NCI-H146 (cell line): ENCODE measurements around the gene TRAF3IP3.
"Not testable (repeated sequence)": the region's sequence is repeated elsewhere in the genome, so short reads cannot be mapped to it uniquely, and the experiment has no call there.

Experiments
- DNase-seq: peaks from one replicate; lab custom pipeline; 2025; lab: John Stamatoyannopoulos, UW

TRAF3IP3 gene

DNA sequence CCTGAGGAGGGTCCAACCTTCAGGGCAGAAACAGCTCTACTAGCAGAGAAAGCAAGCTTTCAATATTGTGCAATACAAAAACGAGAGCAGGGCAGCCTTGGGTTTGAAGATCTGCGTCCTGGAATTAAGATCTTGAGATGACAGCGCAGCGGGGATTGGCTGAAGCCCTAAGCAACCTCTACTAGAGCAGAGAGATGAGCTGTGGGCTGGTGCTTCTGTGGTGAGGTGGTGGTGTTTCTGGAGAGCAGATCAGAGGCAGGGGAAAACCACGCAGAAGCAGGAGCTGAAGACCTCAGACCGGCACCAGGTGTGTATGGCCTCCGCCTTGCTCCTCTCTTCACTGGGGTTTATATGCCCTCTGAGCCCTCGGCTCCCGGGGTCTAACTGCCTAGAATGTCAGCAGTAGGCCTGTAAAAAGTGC, 12.5 kb downstream of the TRAF3IP3 start:
- DNase-seq = no peak

DNA sequence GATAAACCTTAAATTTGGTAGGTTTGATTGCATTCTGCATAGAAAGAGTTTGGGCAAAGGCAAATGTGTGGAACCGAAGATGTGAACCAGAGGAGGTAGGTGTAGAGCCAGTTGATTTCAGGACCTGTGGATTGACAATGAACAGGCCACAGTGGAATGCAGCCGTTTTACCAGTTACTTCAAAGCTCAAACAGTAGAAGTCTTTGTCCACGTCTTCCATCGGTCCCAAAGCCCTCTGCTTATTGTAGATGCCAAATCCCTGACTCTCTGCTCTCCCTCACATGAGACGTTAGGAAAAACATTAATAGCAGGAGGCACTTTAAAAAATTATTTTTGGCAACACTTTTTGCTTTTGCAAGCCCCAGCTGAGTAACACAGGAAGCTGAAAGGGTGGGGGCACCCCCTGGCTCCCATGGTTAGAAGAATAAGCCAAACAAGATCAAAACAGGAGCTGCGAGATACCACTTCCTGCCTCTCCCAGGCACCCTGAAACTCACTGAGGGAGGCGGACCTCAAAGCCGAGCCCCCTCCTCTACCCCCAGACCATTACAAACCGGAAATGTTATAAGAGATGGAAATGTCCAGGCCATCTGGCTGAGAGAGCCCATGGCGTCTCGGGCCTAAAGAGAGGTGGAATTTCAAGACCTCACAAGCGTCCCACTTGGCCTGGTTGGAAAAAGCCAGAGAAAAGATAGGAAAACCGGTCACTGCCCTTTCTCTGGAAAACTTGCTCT, 13.5 kb downstream of the TRAF3IP3 start:
- no peak for DNase-seq

DNA sequence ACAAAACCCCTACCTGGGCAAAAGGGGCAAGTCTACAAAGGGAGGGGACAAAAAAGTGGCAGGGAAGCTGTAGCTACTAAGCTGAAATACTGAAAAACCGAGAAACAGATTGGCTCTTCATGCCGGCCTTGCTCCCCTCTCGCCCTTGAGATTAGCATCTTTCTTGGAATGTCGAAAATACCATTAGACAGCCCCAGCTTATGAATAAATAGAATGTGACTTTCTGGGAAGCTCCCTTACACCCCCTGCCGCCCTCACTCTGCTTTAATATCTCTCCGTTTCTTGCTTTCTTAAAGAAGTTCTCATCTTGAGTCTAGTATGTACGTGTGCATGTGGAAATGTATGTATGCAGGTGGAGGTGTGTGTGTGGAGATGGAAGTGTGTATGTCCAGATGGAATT, 14.1 kb downstream of the TRAF3IP3 start:
- no peak for DNase-seq

DNA sequence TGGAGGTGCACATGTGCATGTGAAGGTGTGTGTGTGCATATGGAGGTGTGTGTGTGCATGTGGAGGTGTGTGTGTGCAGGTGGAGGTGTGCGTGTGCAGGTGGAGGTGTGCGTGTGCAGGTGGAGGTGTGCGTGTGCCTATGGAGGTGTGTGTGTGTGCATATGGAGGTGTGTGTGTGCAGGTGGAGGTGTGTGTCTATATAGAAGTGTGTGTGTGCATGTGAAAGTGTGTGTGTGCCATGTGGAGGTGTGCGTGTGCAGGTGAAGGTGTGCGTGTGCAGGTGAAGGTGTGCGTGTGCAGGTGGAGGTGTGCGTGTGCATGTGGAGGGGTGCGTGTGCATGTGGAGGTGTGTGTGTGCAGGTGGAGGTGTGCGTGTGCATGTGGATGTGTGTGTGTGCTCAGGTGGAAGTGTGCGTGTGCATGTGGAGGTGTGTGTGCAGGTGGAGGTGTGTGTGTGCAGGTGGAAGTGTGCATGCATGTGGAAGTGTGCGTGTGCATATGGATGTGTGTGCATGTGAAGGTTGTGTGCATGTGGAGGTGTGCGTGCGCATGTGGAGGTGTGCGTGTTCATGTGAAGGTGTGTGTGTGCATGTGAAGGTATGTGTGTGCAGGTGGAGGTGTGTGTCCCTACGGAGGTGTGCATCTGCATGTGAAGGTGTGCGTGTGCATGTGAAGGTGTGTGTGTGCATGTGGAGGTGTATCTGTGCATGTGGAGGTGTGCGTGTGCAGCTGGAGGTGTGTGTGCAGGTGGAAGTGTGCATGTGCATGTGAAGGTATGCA, 15.0 kb downstream of the TRAF3IP3 start:
- no peak for DNase-seq

DNA sequence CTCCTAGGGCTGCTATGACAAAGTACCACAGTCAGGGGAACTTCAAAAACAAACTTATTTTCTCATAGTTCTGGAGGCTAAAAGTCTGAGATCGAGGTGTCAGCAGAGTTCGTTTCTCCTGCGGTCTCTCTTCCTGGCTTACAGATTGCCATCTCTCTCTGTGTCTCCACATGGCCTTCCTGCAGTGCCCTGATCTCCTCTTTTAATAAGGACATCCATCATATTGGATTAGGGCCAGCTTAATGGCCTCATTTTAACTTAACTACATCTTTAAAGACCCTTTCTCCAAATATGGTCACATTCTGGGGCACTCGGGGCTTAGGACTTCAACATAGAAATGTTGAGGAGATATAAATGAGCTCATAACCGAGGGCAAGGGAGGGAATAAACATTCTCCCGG, 16.3 kb downstream of the TRAF3IP3 start:
- no peak for DNase-seq

DNA sequence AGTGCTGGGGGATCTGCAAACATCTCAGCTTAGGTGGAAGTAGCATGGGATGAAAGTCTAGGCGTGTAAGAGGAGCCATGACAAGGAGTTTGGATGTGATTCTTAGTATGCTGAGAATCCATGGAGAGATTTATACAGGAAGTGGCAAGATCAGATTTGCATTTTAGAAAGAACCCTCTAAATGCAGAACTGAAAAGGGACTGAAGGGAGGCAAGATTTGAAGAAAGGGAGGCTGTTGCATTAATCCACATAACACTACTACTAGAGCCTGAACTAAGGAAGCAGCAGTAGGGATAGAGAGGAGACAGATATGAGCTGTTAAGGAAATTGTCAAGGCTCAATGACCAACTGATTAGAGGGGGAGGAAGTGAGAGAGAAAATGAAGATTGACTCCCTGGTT, 18.7 kb downstream of the TRAF3IP3 start:
- no peak for DNase-seq

DNA sequence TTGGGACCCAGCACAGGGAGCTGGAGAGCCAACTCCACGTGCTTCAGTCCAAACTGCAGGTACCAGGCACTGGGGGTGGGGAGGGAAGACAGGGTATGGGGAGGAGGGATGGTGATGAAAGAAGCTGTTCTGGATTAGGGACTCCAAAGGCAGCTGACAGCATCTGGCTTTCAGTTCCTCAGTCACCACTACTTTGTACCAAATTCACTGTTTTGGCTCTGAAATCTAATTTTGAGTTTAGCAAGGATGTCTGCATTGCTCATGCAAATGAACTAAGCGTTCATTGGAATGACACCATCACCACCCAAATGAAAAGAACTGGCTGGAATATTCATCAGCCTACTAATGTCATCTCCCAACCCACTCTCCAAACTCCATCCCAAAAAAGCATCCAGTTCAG, 19.8 kb downstream of the TRAF3IP3 start:
- DNase-seq = no peak

DNA sequence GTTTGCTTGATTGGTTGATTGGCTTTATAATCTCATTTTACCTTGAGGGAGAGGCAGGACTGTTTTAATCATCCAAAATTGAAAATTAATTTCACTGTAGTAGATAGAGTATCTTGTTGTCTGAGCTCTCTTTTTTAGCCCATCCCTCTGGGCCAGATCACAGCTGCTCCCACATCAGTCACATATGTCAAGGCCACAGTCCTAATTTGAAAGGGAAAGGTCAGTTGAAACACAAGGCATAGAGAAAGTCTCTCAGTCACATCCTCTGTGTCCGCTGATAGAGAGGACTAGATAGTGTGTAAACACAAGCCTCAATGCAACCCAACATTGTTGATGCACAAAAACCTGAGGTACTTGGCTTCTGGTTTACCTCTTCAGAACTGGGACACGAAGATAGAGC, 21.7 kb downstream of the TRAF3IP3 start:
- DNase-seq = no peak

DNA sequence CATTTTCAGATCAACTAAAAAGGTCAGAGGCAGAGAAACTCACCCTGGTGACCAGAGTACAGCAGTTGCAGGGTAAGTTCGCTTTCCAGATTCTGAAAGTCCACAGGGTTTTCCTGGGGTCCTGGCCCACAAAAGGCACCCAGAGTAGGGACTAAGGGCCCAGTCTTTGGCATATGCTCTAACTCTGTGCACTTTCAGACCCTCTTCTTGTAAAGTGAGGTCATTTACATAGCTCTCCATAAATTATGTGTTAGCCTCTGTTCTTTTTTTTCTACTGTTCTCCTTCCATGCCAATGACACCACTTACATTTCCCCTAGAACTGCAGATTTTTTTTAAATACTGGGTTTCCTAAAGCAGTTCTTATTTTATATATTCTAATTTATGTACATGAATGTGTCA, 22.2 kb downstream of the TRAF3IP3 start:
- no peak for DNase-seq

DNA sequence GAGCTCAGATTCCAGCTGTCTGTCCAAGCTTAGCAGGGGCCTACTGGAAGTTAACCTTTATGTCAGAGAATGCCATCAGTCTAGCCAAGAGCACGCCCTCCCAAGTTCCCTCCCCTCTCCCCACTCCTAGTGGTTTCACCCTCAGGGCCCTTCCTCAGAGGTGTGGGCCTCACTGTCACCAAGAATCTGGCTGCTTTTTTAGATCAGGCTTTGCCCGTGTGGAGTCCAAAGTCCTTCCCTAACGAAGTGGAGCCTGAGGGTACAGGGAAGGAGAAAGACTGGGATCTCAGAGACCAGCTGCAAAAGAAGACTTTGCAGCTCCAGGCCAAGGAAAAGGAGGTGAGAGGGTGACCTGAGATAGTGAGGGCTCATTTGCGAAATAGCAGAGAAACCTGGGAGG, 24.4 kb downstream of the TRAF3IP3 start:
- DNase-seq = no peak

DNA sequence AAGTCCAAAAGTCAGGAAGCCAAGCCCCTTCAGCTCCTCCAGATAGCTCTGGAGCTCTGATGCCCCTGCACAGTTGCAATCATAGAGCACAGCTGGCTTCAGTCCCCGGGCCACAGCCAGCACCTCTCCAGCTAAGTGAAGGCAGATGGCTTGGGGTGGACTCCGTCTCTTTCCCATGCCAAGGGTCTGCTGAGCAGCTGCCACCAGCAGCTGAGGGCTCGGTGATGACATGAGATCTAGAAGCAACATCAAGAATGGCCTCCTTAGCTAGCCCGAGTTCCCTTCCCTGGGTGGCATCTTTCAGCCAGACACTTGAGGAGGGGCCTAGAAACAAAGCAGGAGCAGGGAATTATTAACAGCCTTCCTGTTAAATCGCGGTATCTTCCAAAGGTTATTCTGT, 27.5 kb downstream of the TRAF3IP3 start:
- peak; percentile 12 for DNase-seq

DNA sequence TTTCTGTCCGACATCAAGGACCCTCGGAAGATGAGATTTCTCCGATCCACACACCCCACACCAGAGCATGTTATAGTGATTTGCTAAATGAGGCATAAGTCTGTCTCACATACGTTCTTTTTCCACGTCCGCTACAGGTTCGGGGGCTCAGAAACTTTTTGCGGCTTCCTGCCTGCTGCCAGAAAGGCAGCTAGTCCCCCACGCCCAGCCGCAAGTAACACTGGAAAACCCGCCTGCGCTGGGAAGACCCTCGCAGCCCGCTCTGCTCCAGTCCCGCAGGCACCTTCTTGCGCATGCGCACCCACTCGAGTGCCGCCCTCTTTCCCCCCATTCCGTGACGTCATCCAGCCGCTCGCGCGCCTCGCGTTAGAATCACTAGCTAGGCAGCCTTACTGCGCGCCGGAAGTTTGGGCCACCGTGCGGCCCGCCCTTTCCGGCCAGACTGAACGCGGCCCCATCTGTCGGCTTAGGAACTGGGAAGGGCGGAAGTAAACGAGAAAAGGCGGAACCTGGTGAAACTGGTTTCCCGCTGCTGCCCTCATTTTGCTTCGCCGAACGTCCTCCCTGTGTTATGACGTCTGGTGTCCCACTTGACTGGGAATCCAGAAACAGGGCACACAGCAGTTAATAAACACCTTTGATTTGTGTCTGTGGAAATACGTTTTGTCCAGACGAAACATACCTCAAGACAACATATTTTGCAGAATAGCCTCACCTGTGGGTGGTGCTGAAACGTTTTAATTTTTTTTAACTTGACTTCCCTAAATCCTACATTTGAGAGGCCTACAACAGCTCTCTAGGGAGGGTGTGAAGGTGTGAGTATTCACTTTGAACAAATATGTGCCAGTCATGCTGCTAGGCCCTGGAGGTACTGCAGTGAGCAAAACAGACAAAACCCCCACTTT, 28.7 kb downstream of the TRAF3IP3 start, which contains the start of gene C1orf74:
Gene C1orf74 (minus strand): TSS at position 295 of the 905 bp plus-strand sequence. CDS start 925 bp downstream, outside the sequence.
- peak; percentile 98 for DNase-seq

DNA sequence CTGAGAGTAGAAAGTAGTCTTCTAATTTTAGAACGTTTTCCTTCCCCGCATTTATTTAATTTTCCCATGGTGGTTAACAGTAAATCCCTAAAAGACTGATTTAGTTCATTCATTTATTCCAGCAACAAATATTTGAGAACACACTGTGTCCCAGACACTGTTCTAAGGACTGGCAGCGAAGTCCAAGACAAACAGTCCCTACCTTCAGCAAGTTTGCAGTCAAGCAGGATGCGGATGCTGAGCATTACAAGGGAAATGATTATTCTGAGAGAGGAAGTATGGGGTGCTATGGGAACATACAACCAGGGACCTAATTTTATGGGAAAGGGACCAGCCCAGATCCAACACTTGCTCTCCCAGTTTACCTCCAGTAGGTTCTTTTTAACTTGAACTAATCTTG, 29.7 kb downstream of the TRAF3IP3 start:
- no peak for DNase-seq

DNA sequence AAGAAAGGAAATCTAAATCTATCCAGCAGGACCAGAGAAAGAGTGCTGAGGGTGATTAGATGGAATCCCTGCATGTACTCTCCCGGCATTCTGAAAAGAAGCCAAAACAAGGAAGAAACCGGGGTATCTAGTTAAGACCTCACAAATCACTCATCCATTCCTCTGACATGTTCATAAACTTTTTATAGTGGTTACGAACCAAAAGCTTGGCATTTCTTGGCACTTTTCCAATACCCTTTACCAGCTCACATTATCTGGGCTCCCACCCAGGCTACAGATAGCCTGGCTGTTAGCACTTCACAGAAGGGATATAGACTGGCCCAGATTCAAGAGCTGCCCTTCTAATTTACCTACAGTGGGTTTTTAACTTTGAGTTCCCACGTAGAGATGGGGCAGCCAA, 30.3 kb downstream of the TRAF3IP3 start:
- DNase-seq = no peak

DNA sequence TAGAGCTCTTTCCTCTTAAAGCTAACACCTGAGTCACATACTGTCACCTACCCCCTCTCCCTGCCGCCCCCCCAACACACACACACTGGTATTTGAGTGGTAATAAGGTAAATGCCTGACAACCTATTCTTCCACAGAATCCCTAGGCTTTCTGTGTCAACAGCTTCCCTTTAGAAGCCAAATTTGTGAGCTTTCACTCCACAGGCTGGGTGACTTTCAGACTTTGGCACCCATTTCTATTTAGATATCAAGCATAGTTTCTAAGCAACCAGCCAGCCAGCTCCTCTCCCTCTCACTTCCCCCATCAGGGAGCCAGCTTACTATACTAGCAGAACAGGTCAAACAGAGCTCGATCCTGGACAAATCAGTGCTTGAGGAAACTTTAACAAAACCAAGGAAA, 31.7 kb downstream of the TRAF3IP3 start:
- no peak for DNase-seq

DNA sequence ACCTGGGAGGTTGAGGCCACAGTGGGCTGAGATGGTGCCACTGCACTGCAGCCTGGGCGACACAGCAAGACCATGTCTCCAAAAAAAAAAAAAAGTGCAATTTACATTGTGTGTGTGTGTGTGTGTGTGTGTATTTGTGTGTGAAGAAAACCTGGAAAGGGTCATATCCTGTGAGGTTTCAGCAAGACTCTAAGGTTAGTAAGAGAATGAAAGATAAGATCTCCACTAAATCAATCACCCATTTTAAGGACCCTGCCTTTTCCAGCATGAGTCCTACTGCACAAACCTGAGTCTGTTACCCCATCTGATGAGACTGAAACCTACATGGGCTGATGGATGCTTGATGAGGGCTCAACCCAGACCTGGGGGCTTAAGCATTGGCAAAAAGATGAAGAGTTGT, 33.4 kb downstream of the TRAF3IP3 start:
- DNase-seq = no peak

DNA sequence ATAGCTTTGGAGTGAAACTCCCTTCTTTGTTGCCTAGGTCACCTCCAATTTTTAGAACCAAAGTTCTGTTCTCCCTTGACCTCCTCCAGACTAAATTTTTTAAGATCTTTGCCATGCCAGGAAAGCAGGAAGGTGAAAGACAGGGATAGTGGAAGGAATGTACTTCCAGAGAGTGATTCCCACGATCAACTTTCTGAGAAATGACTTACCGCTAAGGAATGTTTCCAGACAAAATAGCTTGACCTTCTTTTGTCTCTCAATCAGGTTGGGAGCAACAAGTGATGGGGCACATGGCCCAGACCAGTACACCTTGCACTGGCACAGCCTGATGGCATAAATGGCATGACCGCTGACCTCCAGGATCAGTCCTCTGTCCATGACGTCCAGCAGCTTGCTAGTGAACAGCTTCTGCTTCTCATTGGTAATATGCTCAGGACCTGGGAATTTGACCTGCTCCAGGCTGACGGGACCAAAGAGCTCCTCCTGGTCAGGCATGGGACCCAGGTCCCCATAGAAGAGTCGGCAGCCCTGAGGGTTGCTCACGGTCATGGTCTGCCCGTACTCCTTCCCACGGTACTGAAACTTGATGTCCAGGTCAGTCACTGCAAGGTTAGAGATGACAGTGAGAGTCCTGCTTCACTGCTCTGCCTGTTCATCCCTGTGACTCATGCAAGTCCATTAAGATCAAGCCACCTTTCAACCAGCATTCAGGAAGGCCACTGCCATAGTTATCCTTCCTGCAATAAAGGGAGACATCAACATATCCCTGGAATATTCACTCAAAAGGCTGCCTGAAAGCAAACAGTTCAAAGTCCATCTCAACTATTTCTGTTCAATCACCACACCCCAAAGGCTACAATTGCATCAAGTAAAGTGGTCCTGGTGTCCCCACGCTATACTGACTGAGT, 34.7 kb downstream of the TRAF3IP3 start:
- no peak for DNase-seq

DNA sequence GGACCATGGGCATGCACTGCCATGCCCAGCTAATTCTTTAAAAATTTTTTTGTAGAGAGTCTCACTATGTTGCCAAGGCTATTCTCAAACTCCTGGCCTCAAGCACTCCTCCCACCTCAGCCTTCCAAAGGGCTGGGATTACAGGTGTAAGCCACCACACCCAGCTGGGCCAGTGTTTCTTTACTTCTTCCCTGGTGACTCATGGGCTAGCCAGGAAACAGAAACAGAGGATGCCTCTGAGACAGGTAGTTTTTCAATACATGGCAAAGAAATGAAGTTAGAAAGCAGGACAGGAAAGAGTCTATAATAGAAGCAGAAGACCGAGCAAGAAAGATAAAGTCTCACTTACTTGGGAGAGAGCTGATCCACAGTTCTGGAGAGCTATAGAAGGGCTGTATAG, 36.1 kb downstream of the TRAF3IP3 start:
- DNase-seq = no peak

DNA sequence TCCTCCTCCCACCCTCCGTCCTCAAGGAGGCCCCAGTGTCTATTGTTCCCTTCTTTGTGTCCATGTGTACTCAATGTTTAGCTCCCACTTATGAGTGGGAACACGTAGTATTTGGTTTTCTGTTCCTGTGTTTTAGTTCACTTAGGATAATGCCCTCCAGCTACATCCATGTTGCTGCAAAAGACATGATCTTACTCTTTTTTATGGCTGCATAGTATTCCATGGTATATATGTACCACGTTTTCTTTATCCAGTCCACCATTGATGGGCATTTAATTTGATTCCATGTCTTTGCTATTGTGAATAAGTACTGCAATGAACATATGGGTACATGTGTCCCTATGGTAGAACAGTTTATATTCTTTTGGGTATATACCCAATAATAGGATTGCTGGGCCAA, 37.9 kb downstream of the TRAF3IP3 start:
- DNase-seq = not testable (repeated sequence)

DNA sequence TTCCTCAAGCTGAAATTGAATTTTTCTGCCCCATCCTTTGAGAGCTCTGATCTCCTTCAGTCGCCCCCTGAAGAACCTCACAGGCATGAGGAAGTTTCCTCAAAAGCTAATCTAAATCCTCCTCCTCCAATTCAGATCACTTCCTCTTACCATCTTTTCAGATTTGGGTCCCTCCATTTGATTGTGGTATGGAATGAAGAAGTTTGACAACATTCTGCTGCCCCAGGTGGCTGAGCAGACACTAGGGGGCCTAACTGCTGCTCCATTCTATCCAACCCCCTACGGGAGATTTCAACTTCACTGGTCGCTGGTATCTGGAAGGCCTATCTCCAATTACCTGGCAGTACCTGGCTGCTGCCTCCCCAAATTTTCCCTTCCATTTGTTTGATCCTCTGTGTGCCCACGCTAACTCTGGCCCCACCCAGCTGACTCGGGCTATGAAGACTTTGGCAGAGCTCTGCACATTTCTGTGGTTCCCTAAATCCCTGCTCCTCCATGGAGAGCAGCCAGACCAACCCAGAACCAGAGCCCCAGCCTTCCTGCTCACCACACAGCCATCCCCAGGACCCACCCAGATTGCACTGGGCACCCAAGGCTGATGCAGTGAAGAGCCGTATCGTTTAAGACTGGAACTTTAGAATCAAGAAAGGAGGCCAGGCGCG, 42.3 kb downstream of the TRAF3IP3 start:
- DNase-seq = no peak
